Endodermal cell (in vitro differentiated cells): ENCODE measurements around the gene CPLANE1. TPM values are rescaled to one million over a fixed set of nuclear protein-coding genes. Genes with fewer than 3 reads are reported as not detected.

Experiments
- DNase-seq: peaks from one replicate; pipeline ENCODE4 v3.0.0-alpha.2; 2017
- H3K27ac ChIP-seq: 2 replicates; pipeline ENCODE4 v1.5.1; 2013; ENCODE audit warnings: mild to moderate bottlenecking, low read depth, low read length, moderate library complexity
- H3K27me3 ChIP-seq: 2 replicates; pipeline ENCODE4 v1.6.1; 2013; ENCODE audit warnings: mild to moderate bottlenecking, low read length, moderate library complexity; ENCODE audit not compliant: insufficient read depth, control insufficient read depth, poor library complexity, severe bottlenecking
- H3K36me3 ChIP-seq: 2 replicates; pipeline ENCODE4 v1.7.0; 2013; ENCODE audit warnings: mild to moderate bottlenecking, low read length, moderate library complexity; ENCODE audit not compliant: control insufficient read depth, insufficient read depth
- H3K4me1 ChIP-seq: one replicate; pipeline ENCODE4 v1.7.0; 2013; ENCODE audit warnings: low read length; ENCODE audit not compliant: control insufficient read depth, insufficient read depth
- H3K4me3 ChIP-seq: 2 replicates; pipeline ENCODE4 v1.5.1; 2013; ENCODE audit warnings: mild to moderate bottlenecking, low read length, moderate library complexity
- H3K9ac ChIP-seq: 2 replicates; pipeline ENCODE4 v1.6.1; 2013; ENCODE audit warnings: mild to moderate bottlenecking, low read length, moderate library complexity; ENCODE audit not compliant: poor library complexity, severe bottlenecking; ENCODE audit errors: extremely low read depth
- H3K9me3 ChIP-seq: 2 replicates; pipeline ENCODE4 v1.6.1; 2013; ENCODE audit warnings: mild to moderate bottlenecking, low read length, moderate library complexity; ENCODE audit not compliant: control insufficient read depth
- H3K27ac Mint-ChIP-seq: 2 replicates; pipeline ENCODE4 v1.8.0; 2020; ENCODE audit warnings: mixed read lengths
- H3K27me3 Mint-ChIP-seq: 2 replicates; pipeline ENCODE4 v1.8.0; 2021; ENCODE audit warnings: mild to moderate bottlenecking, mixed read lengths; ENCODE audit not compliant: insufficient read depth
- H3K36me3 Mint-ChIP-seq: 2 replicates; pipeline ENCODE4 v1.8.0; 2020; ENCODE audit warnings: low read depth, mixed read lengths
- H3K4me1 Mint-ChIP-seq: 2 replicates; pipeline ENCODE4 v1.8.0; 2020; ENCODE audit warnings: mixed read lengths
- H3K4me3 Mint-ChIP-seq: 2 replicates; pipeline ENCODE4 v1.8.0; 2020; ENCODE audit warnings: mild to moderate bottlenecking, moderate library complexity, mixed read lengths
- H3K9me3 Mint-ChIP-seq: 2 replicates; pipeline ENCODE4 v1.8.0; 2020; ENCODE audit warnings: mild to moderate bottlenecking, mixed read lengths
- CTCF ChIP-seq: fragments of 200-600 bp; sonication (generic); conservative IDR thresholded peaks from 2 replicates; pipeline ENCODE4 v1.5.0; 2021; ENCODE audit warnings: antibody characterized with exemption, mild to moderate bottlenecking
- WGBS, 2 experiments: methylation state at CpG; one replicate each; pipeline versions ENCODE4 v1.1.5 to v1.1.7; 2013; ENCODE audit warnings: missing lambda C conversion rate in 2 of 2, mixed read lengths in 1 of 2; ENCODE audit not compliant: insufficient coverage in 1 of 2, insufficient read length in 1 of 2; 5-methylcytosine and 5-hydroxymethylcytosine counted together
- total RNA-seq, 2 donors: library from RNA; stranded (reverse); fragmentation: NEBNext Ultra II Directional in 1 of 2; extraction: Animal tissue kit (Norgen Biotek cat#: 25700) in 1 of 2; gene quantifications; 2 replicates in 1 of 2; 3 replicates in 1 of 2; pipeline ENCODE4 v1.2.1, GENCODE V29; 2021

CPLANE1 gene
- total RNA-seq, 2 donors from 2014 or later: 17.2 to 22.8 TPM

GRCh38 chr5:37197340-37198050 is 51.7 kb downstream of the CPLANE1 start:
- Histone ChIP-seq H3K27me3 (no peaks in the 10 kb centered on the region), H3K4me3 (no peak overlapping the region), H3K9ac (no peak overlapping the region), H3K9me3 (peaks cover 16% of the 10 kb centered on the region), H3K27ac (no peak overlapping the region), H3K36me3 (peaks cover 67% of the 10 kb centered on the region), H3K4me1 (peaks cover 2% of the 10 kb centered on the region)
- Mint-ChIP-seq H3K36me3 (peaks cover 44% of the 10 kb centered on the region), H3K4me3 (no peak overlapping the region), H3K9me3 (no peaks in the 10 kb centered on the region), H3K27me3 (no peaks in the 10 kb centered on the region), H3K4me1 (peaks cover 10% of the 10 kb centered on the region), H3K27ac (no peak overlapping the region)
- no peak for TF ChIP-seq CTCF
- peak; percentile 48 for DNase-seq
- WGBS, 2 experiments: 80 to 93% methylated on average over 2 to 3 of the region's 3 CpGs

GRCh38 chr5:37190592-37190991 is 58.6 kb downstream of the CPLANE1 start:
- H3K27ac ChIP-seq: no peak overlapping the region
- H3K4me1 ChIP-seq: no peaks in the 10 kb centered on the region
- WGBS, 2 experiments: no CpG with 5 or more reads among the region's 2 CpGs
- Mint-ChIP-seq H3K27me3 (no peaks in the 10 kb centered on the region), H3K36me3 (peaks cover 46% of the 10 kb centered on the region), H3K27ac (no peak overlapping the region), H3K9me3 (no peaks in the 10 kb centered on the region), H3K4me3 (no peak overlapping the region), H3K4me1 (no peaks in the 10 kb centered on the region)
- no peaks in the 10 kb centered on the region for H3K27me3 ChIP-seq
- no peak overlapping the region for H3K4me3 ChIP-seq
- no peak for TF ChIP-seq CTCF
- DNase-seq: no peak
- peaks cover 5% of the 10 kb centered on the region for H3K9me3 ChIP-seq
- H3K36me3 ChIP-seq: peaks cover 69% of the 10 kb centered on the region
- H3K9ac ChIP-seq: no peak overlapping the region

- 88 to 98% methylated on average over 2 to 4 of the region's 4 CpGs for WGBS, 2 experiments
- no peak for DNase-seq
- Mint-ChIP-seq H3K27me3 (no peaks in the 10 kb centered on the region), H3K4me3 (no peak overlapping the region), H3K4me1 (no peaks in the 10 kb centered on the region), H3K27ac (no peak overlapping the region), H3K9me3 (no peaks in the 10 kb centered on the region), H3K36me3 (peaks cover 35% of the 10 kb centered on the region)
- H3K27ac ChIP-seq: no peak overlapping the region
- no peaks in the 10 kb centered on the region for H3K4me1 ChIP-seq
- H3K36me3 ChIP-seq: peaks cover 61% of the 10 kb centered on the region
- H3K9me3 ChIP-seq: no peaks in the 10 kb centered on the region
- no peak overlapping the region for H3K9ac ChIP-seq
- TF ChIP-seq CTCF: no peak
- no peak overlapping the region for H3K4me3 ChIP-seq
- no peaks in the 10 kb centered on the region for H3K27me3 ChIP-seq
Measured at GRCh38 chr5:37189355-37189754, 59.8 kb downstream of the CPLANE1 start.
